D341Med (cell line): ENCODE data around the gene WDR11.

Source experiments
- DNase-seq: peaks from one replicate; pipeline ENCODE4 v3.0.0; 2012; ENCODE audit warnings: low spot score

WDR11 gene

GRCh38 chr10:120850911-120851865, at the start of gene WDR11:
TSS of gene WDR11 (plus strand) at chr10:120851362. CDS start at chr10:120851421, 59 bp downstream.
- peak; percentile 84 for DNase-seq

GRCh38 chr10:120802935-120803334, 48.2 kb upstream of the WDR11 start:
- DNase-seq = no peak

- no peak for DNase-seq
Measured at GRCh38 chr10:120803972-120804371, 47.2 kb upstream of the WDR11 start.

- DNase-seq = no peak
Measured at GRCh38 chr10:120805014-120805812, 45.9 kb upstream of the WDR11 start.

GRCh38 chr10:120806081-120806480, 45.1 kb upstream of the WDR11 start:
- DNase-seq = no peak

GRCh38 chr10:120810298-120810697, 40.9 kb upstream of the WDR11 start:
- no peak for DNase-seq

- no peak for DNase-seq
Measured at GRCh38 chr10:120813085-120813484, 38.1 kb upstream of the WDR11 start.

- DNase-seq = no peak
Measured at GRCh38 chr10:120818301-120818700, 32.9 kb upstream of the WDR11 start.

- DNase-seq = no peak
Measured at GRCh38 chr10:120819366-120819765, 31.8 kb upstream of the WDR11 start.

- no peak for DNase-seq
Measured at GRCh38 chr10:120823266-120823665, 27.9 kb upstream of the WDR11 start.

- peak; percentile 59 for DNase-seq
Measured at GRCh38 chr10:120824881-120825309, 26.3 kb upstream of the WDR11 start.

GRCh38 chr10:120825878-120826769, 25.0 kb upstream of the WDR11 start:
- no peak for DNase-seq

- DNase-seq = no peak
Measured at GRCh38 chr10:120827251-120827875, 23.8 kb upstream of the WDR11 start.

GRCh38 chr10:120828763-120829319, 22.3 kb upstream of the WDR11 start:
- no peak for DNase-seq

GRCh38 chr10:120832106-120832505, 19.1 kb upstream of the WDR11 start:
- DNase-seq = no peak

GRCh38 chr10:120833222-120833928, 17.8 kb upstream of the WDR11 start:
- DNase-seq = no peak

GRCh38 chr10:120835603-120836002, 15.6 kb upstream of the WDR11 start:
- no peak for DNase-seq

GRCh38 chr10:120838941-120839340, 12.2 kb upstream of the WDR11 start:
- DNase-seq = no peak

GRCh38 chr10:120841522-120842189, 9.5 kb upstream of the WDR11 start:
- no peak for DNase-seq

- DNase-seq = no peak
Measured at GRCh38 chr10:120854388-120854787, 3.2 kb downstream of the WDR11 start.
